HL-60 (cell line): ENCODE measurements around the gene METTL3.

Experiments used
- CTCF ChIP-seq: IDR thresholded peaks from one replicate; pipeline ENCODE4 v1.5.1; 2011; ENCODE audit warnings: low read length, control low read depth, inconsistent platforms; ENCODE audit not compliant: insufficient read depth
- GABPA ChIP-seq: IDR thresholded peaks from 2 replicates; pipeline ENCODE4 v1.6.1; 2012; ENCODE audit warnings: low read depth
- POLR2AphosphoS5 ChIP-seq: IDR thresholded peaks from 2 replicates; pipeline ENCODE4 v1.6.1; 2012; ENCODE audit warnings: low read depth

DNA sequence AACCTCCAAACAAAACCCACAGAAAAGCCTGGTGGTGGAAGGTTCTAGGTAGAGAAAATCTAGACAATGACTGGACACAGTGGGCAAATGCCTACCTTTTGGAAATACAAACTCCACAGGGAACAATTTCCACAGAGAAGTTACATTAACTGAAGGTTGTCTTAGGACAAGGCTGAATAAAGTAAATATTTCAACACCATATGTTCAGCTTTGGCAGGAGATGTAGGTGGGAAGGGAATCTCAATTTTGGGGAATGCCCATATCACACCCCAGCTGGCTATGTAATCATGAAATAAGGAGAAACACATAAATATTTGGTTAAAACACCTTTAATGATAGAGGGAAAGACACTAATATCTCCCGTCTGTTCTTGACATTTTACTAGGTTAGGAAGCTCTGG is 9.6 kb upstream of the METTL3 start:
- TF ChIP-seq GABPA (no peak), CTCF (no peak), POLR2AphosphoS5 (no peak)
